Thymus (tissue), 11 donors: ENCODE data around the gene NIPAL4. TPM values are rescaled to one million over a fixed set of nuclear protein-coding genes. Genes with fewer than 3 reads are reported as not detected.

ENCODE experiments used
- DNase-seq, 9 donors: peaks; one replicate each; pipeline ENCODE4 v3.0.0-alpha.2; 2013; ENCODE audit warnings: low spot score in 9 of 9, low read depth in 6 of 9, missing footprints in 1 of 9
- H3K27ac ChIP-seq, 2 donors: one replicate each; pipeline ENCODE4 v1.5.1; 2013; ENCODE audit warnings: control low read depth in 1 of 2, low read depth in 1 of 2, low read length in 1 of 2, mild to moderate bottlenecking in 1 of 2, moderate library complexity in 1 of 2
- H3K27me3 ChIP-seq, 2 donors: one replicate each; pipeline ENCODE4 v1.5.1; 2013; ENCODE audit warnings: low read length in 1 of 2; ENCODE audit not compliant: control insufficient read depth in 2 of 2, insufficient read depth in 1 of 2
- H3K36me3 ChIP-seq, 2 donors: one replicate each; pipeline ENCODE4 v1.5.1; 2013; ENCODE audit warnings: low read length in 1 of 2, mild to moderate bottlenecking in 1 of 2, moderate library complexity in 1 of 2; ENCODE audit not compliant: control insufficient read depth in 2 of 2, insufficient read depth in 2 of 2
- H3K4me1 ChIP-seq, 2 donors: one replicate each; pipeline ENCODE4 v1.5.1; 2013; ENCODE audit warnings: low read length in 2 of 2; ENCODE audit not compliant: control insufficient read depth in 2 of 2, insufficient read depth in 2 of 2
- H3K4me3 ChIP-seq, 2 donors: one replicate each; pipeline ENCODE4 v1.5.1; 2013; ENCODE audit warnings: low read length in 2 of 2, control low read depth in 1 of 2, mild to moderate bottlenecking in 1 of 2
- H3K9me3 ChIP-seq, 2 donors: one replicate each; pipeline ENCODE4 v1.5.1; 2013; ENCODE audit warnings: low read length in 1 of 2, mild to moderate bottlenecking in 1 of 2; ENCODE audit not compliant: control insufficient read depth in 2 of 2, insufficient read depth in 1 of 2
- WGBS: extraction: QIAGEN DNeasy Blood & Tissue Kit; methylation state at CpG from one replicate; pipeline ENCODE4 v1.1.7; 2013; 5-methylcytosine and 5-hydroxymethylcytosine counted together
- polyA plus RNA-seq: library from polyadenylated mRNA; stranded (reverse); fragments of 200-250 nt; gene quantifications from one replicate; pipeline ENCODE4 v1.2.3, GENCODE V29; 2013
- total RNA-seq: library from RNA; stranded (reverse); fragments of 120-200 nt; gene quantifications from one replicate; pipeline ENCODE4 v1.2.4, GENCODE V29; 2013
- donor health status: healthy.

The NIPAL4 gene
- total and polyA plus RNA-seq, 2 donors = 0.14 to 6.1 TPM

DNA sequence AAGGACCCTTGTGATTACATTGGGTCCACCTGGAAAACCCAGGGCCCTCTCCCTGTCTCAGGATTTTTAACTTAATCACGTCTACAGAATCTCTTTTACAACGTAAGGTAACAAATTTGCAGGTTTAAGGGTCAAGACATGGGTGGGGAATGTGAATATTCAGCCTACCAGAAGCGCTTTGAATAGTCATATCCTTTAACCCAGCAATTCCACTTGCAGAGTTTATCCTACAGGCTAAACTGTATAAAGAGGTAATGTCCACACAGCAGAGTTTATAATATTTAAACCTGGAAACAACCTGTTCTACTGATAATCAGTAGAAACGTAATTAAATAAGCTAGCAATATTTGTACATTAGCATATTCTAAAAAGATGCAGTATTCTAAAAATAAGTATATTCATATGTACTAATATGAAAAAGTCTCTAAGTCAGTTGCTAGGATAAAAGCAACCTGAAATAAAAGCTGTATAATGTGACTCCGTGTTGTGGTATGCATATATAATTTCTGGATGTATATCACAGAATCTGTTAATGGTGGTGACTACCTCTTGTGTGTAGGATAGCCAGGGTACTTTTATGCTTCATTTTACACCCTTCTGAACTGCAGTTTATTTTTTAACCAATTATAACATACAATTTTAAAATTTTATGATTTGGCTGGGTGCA, 14.1 kb upstream of the NIPAL4 start:
- 97% methylated on average over 5 of the region's 5 CpGs for WGBS
- no peak overlapping the region for H3K4me3 ChIP-seq
- H3K36me3 ChIP-seq = no peaks in the 10 kb centered on the region

DNA sequence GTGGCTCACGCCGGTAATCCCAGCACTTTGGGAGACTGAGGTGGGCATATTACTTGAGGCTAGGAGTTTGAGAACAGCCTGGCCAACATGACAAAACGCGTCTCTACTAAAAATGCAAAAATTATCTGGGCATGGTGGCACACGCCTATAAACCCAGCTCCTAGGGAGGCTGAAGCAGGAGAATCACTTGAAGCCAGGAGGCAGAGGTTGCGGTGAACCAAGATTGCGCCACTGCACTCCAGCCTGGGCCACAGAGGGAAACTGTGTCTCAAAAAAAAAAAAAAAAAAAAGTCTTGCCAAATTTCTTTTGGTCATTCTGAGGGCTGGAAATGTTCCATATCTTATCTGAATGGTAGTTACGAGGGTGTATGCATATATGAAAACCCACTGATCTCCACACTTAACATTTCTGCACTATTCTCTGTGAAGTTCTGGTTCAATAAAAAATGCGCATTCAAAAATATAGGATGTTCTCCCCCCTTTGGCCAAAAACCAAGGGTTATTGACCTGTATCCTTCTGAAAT, 13.5 kb upstream of the NIPAL4 start:
- H3K4me3 ChIP-seq = no peak overlapping the region
- DNase-seq = no peak
- no peak overlapping the region for H3K27ac ChIP-seq
- no peaks in the 10 kb centered on the region for H3K4me1 ChIP-seq
- no peaks in the 10 kb centered on the region for H3K36me3 ChIP-seq
- H3K9me3 ChIP-seq = no peaks in the 10 kb centered on the region
- 98% methylated on average over 9 of the region's 9 CpGs for WGBS
- H3K27me3 ChIP-seq = no peaks in the 10 kb centered on the region

More for the DNA sequence above, 14.1 kb upstream of the NIPAL4 start:
- Histone ChIP-seq H3K4me1 (no peaks in the 10 kb centered on the region), H3K9me3 (no peaks in the 10 kb centered on the region), H3K27ac (no peak overlapping the region), H3K27me3 (no peaks in the 10 kb centered on the region)
- no peak for DNase-seq

- H3K4me3 ChIP-seq = no peak overlapping the region
- no peaks in the 10 kb centered on the region for H3K9me3 ChIP-seq
- H3K4me1 ChIP-seq = no peaks in the 10 kb centered on the region
- no peaks in the 10 kb centered on the region for H3K27me3 ChIP-seq
- H3K36me3 ChIP-seq = no peaks in the 10 kb centered on the region
- DNase-seq = no peak
- H3K27ac ChIP-seq = no peak overlapping the region
- 95% methylated on average over 13 of the region's 13 CpGs for WGBS
Measured at GRCh38 chr5:157447201-157447637, 12.8 kb upstream of the NIPAL4 start.

- H3K4me3 ChIP-seq = no peak overlapping the region
- H3K27ac ChIP-seq = no peak overlapping the region
- H3K27me3 ChIP-seq = no peaks in the 10 kb centered on the region
- no peaks in the 10 kb centered on the region for H3K4me1 ChIP-seq
- 94% methylated on average over 6 of the region's 6 CpGs for WGBS
- no peaks in the 10 kb centered on the region for H3K9me3 ChIP-seq
- no peaks in the 10 kb centered on the region for H3K36me3 ChIP-seq
- no peak for DNase-seq
Measured at GRCh38 chr5:157449011-157449723, 10.8 kb upstream of the NIPAL4 start.

DNA sequence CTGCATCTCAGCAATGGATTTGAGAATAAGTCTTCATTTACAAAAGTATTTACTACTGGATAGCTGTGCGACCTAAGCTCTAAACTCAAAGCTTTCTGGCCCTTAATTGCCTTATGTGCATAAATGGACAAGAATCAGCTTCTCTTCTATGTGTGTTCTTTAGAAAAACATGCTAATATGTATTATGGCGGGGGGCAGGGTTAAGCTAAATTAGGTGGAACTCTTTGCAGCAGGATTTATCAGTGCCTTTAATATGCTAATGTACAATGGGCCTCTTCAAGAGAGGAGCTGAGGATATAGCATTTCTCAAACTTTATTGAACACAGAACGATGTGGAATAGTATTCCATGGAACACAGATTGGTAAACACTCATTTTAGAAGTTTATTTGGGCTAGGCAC, 10.0 kb upstream of the NIPAL4 start:
- no peak overlapping the region for H3K27ac ChIP-seq
- no peaks in the 10 kb centered on the region for H3K36me3 ChIP-seq
- WGBS = over 99% methylated on average over 3 of the region's 3 CpGs
- no peaks in the 10 kb centered on the region for H3K27me3 ChIP-seq
- no peak overlapping the region for H3K4me3 ChIP-seq
- no peak for DNase-seq
- no peaks in the 10 kb centered on the region for H3K4me1 ChIP-seq
- no peaks in the 10 kb centered on the region for H3K9me3 ChIP-seq

- Histone ChIP-seq H3K27me3 (no peaks in the 10 kb centered on the region), H3K4me3 (no peak overlapping the region), H3K27ac (no peak overlapping the region), H3K4me1 (no peaks in the 10 kb centered on the region), H3K36me3 (no peaks in the 10 kb centered on the region), H3K9me3 (no peaks in the 10 kb centered on the region)
- no peak for DNase-seq
- 96% methylated on average over 3 of the region's 3 CpGs for WGBS
Measured at GRCh38 chr5:157451806-157452205, 8.2 kb upstream of the NIPAL4 start.

GRCh38 chr5:157454273-157454672, 5.7 kb upstream of the NIPAL4 start:
- Histone ChIP-seq H3K4me1 (no peaks in the 10 kb centered on the region), H3K36me3 (no peaks in the 10 kb centered on the region), H3K9me3 (no peaks in the 10 kb centered on the region), H3K27me3 (peaks cover 0 to 11% of the 10 kb centered on the region in 2 donors), H3K4me3 (no peak overlapping the region), H3K27ac (no peak overlapping the region)
- WGBS = 89% methylated on average over 7 of the region's 7 CpGs
- no peak for DNase-seq

GRCh38 chr5:157455057-157455456, 5.0 kb upstream of the NIPAL4 start:
- Histone ChIP-seq H3K4me3 (no peak overlapping the region), H3K4me1 (peaks cover 0 to 4% of the 10 kb centered on the region in 2 donors), H3K27me3 (peaks cover 3 to 19% of the 10 kb centered on the region in 2 donors), H3K36me3 (no peaks in the 10 kb centered on the region), H3K27ac (no peak overlapping the region), H3K9me3 (no peaks in the 10 kb centered on the region)
- WGBS = 28% methylated on average over 7 of the region's 7 CpGs
- DNase-seq = no peak

GRCh38 chr5:157456301-157456700, 3.7 kb upstream of the NIPAL4 start:
- Histone ChIP-seq H3K9me3 (no peaks in the 10 kb centered on the region), H3K27me3 (peaks cover 7 to 31% of the 10 kb centered on the region in 2 donors), H3K36me3 (no peaks in the 10 kb centered on the region), H3K4me1 (peaks cover 0 to 8% of the 10 kb centered on the region in 2 donors), H3K27ac (no peak overlapping the region), H3K4me3 (no peak overlapping the region)
- 78% methylated on average over 5 of the region's 5 CpGs for WGBS
- no peak for DNase-seq
